Psoas muscle (tissue), 8 donors: ENCODE measurements around the gene SIL1. TPM values are rescaled to one million over a fixed set of nuclear protein-coding genes. Genes with fewer than 3 reads are reported as not detected.
A peak's percentile ranks its signal among the peaks of the same experiment; 100 is the strongest.

Experiments
- ATAC-seq, 4 donors: fragments of 200-7000 bp; cut with Tn5 transposase; one replicate each; pipeline ENCODE4 v1.9.1; 2020; ENCODE audit warnings: moderate library complexity in 3 of 4, mild to moderate bottlenecking in 2 of 4
- DNase-seq, 2 donors: peaks; one replicate each; pipeline ENCODE4 v3.0.0-alpha.2; 2020
- H3K27ac ChIP-seq: fragments of 200-600 bp; one replicate; pipeline ENCODE4 v1.8.0; 2022
- H3K27me3 ChIP-seq, 3 donors: fragments of 200-600 bp in 1 of 3; one replicate each; pipeline versions ENCODE4 v1.6.1 to v1.8.0; 2013 to 2022; ENCODE audit warnings: low read length in 2 of 3, mild to moderate bottlenecking in 2 of 3, moderate library complexity in 1 of 3; ENCODE audit not compliant: insufficient read depth in 3 of 3
- H3K36me3 ChIP-seq, 2 donors: fragments of 200-600 bp in 1 of 2; one replicate each; pipeline versions ENCODE4 v1.6.1 to v1.8.0; 2013 to 2022; ENCODE audit warnings: low read depth in 1 of 2, mild to moderate bottlenecking in 1 of 2, moderate library complexity in 1 of 2; ENCODE audit not compliant: insufficient read depth in 1 of 2
- H3K4me1 ChIP-seq: fragments of 200-600 bp; one replicate; pipeline ENCODE4 v1.8.0; 2022
- H3K4me3 ChIP-seq: fragments of 200-600 bp; one replicate; pipeline ENCODE4 v1.8.0; 2022; ENCODE audit warnings: mild to moderate bottlenecking
- H3K9me3 ChIP-seq: fragments of 200-600 bp; one replicate; pipeline ENCODE4 v1.8.0; 2022
- WGBS, 3 donors: extraction: QIAGEN DNeasy Blood & Tissue Kit; methylation state at CpG; one replicate each; pipeline versions ENCODE4 v1.1.6 to v1.1.7; 2013; 5-methylcytosine and 5-hydroxymethylcytosine counted together
- intact Hi-C, 2 donors: fragments of 100-400 bp; cut with DNase I; formaldehyde crosslinking; loops; one replicate each; pipeline versions ENCODE4 v1.11.0 to v1.14.2; 2022
- polyA plus RNA-seq, 3 donors: library from polyadenylated mRNA; stranded (reverse); fragments of 200-250 nt; gene quantifications; one replicate each; pipeline ENCODE4 v1.2.3, GENCODE V29; 2013
- total RNA-seq, 4 donors: library from RNA; stranded (reverse); fragmentation: NEBNext Ultra II Directional in 2 of 4; extraction: Animal tissue kit (Norgen Biotek cat#: 25700) in 2 of 4; gene quantifications; one replicate each; pipeline versions ENCODE4 v1.2.1 to v1.2.4, GENCODE V29; 2021 to 2023
- TF ChIP-seq, protein P1 (sequence below): fragments of 200-600 bp; IDR thresholded peaks from one replicate; pipeline ENCODE4 v1.8.0; 2022; ENCODE audit warnings: antibody characterized with exemption
- donor health status: healthy with polysubstance abuse.
- donor health status: DM: no; HTN: no; CAD: no; lungs with moderate emphysema.
- donor health status: Bipolar disorder and iron deficiency.
- donor health status: healthy.
- donor health status: DM: yes; HTN: yes; CAD: no.
- donor health status: DM: no; HTN: no; CAD: no.
- donor health status: DM: no; HTN: no; CAD: no.
- donor health status: DM: yes; HTN: yes; CAD: no.

SIL1 gene
- total and polyA plus RNA-seq, 7 donors: 27.1 to 52.9 (median 41.0) TPM

DNA sequence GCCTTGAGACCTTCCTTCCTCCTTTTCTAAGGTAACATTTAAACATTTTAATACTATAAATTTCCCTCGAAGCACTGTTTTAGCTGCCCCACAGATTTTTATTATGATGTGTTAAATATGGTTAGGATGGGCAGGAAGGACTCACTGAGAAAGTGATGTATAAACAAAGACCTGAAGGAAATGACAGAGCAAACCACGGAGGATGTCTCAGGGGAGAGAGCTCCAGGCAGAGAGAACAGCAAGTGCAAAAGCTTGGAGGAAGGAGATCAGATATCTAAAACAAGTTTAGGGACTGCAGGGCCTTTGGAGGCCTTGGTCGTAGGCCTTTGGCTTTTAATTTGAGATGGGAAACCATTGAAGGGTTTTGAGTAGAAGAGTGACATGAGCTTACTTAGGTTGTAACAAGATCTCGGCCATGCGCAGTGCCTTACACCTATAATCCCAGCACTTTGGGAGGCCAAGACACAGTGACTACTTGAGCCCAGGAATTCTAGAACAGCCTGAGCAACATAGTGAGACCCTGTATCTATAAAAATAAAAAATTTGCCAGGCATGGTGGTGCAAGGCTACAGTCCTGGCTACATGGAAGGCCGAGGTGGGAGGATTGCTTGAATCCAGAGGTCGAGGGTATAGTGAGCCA, 287.5 kb downstream of the SIL1 start:
- 69 to 86% (median 79%) methylated on average over 7 of the region's 7 CpGs for WGBS, 3 donors
- intact Hi-C loops: no loop called here
- Histone ChIP-seq H3K4me3 (no peak overlapping the region), H3K27ac (no peak overlapping the region), H3K27me3 (no peaks in the 10 kb centered on the region), H3K36me3 (peaks cover 0 to 36% of the 10 kb centered on the region in 2 donors), H3K4me1 (no peaks in the 10 kb centered on the region), H3K9me3 (no peaks in the 10 kb centered on the region)
- no peak for DNase-seq
- TF ChIP-seq, protein P1, sequence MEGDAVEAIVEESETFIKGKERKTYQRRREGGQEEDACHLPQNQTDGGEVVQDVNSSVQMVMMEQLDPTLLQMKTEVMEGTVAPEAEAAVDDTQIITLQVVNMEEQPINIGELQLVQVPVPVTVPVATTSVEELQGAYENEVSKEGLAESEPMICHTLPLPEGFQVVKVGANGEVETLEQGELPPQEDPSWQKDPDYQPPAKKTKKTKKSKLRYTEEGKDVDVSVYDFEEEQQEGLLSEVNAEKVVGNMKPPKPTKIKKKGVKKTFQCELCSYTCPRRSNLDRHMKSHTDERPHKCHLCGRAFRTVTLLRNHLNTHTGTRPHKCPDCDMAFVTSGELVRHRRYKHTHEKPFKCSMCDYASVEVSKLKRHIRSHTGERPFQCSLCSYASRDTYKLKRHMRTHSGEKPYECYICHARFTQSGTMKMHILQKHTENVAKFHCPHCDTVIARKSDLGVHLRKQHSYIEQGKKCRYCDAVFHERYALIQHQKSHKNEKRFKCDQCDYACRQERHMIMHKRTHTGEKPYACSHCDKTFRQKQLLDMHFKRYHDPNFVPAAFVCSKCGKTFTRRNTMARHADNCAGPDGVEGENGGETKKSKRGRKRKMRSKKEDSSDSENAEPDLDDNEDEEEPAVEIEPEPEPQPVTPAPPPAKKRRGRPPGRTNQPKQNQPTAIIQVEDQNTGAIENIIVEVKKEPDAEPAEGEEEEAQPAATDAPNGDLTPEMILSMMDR: no peak
- peak in 3 of 4 donors; percentile 44 to 53 (median 52) for ATAC-seq

DNA sequence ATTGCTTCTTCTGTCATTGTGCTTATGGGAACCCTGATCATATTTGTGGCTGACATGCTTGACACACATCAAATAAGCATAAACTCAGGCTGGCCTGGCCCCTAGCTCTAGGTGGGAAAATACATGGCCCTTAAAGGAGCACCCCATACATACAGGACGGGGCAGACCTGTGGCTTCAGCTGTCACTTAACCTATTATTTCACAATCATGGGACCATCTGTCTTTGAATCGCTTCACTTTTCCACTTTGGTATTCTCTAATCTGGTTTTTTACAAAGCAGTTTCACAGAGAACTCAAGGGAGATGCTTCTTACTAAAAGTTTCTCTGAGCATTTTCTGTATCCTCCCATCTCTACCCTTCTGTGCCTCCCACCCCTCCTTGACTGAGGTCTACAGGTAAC, 288.4 kb downstream of the SIL1 start:
- intact Hi-C loops: no loop called here
- ATAC-seq: peak in 1 of 4 donors; percentile 28

DNA sequence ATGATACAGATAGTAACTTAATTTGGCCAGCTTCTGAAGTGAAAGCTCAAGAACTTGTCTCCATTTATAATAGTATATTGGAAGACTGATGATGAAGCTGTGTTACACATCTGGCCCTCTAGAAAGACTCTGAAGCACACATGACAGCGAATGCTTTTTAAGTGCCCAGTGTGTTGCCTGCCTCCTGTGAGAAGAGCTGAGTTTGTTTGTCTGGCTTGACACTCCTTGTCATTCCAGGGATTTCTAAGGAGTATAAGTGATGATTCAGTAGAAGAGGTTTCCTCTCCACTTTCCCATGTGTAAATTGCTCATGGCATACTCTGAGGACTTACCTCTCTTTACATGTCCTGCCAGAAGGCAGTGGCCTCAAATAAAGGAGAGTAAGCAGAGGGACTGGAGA, 292.6 kb downstream of the SIL1 start:
- ATAC-seq (peak in 2 of 4 donors; percentile 43 to 53), DNase-seq (no peak)
- no peaks in the 10 kb centered on the region for H3K27me3 ChIP-seq
- intact Hi-C loops: no loop called here
- peaks cover 0 to 60% of the 10 kb centered on the region in 2 donors for H3K36me3 ChIP-seq
- peak overlapping the region; percentile 10 for H3K27ac ChIP-seq
- TF ChIP-seq, protein P1: no peak
- peaks cover 13% of the 10 kb centered on the region for H3K4me1 ChIP-seq
- H3K4me3 ChIP-seq: no peak overlapping the region
- no peaks in the 10 kb centered on the region for H3K9me3 ChIP-seq
- 93 to 97% (median 95%) methylated on average over 1 of the region's 1 CpG for WGBS, 3 donors

More for the DNA sequence above, 288.4 kb downstream of the SIL1 start:
- Histone ChIP-seq H3K27ac (no peak overlapping the region), H3K4me1 (no peaks in the 10 kb centered on the region), H3K27me3 (no peaks in the 10 kb centered on the region), H3K4me3 (no peak overlapping the region), H3K9me3 (no peaks in the 10 kb centered on the region), H3K36me3 (peaks cover 0 to 45% of the 10 kb centered on the region in 2 donors)
- DNase-seq: no peak
- WGBS, 3 donors: 83 to 98% (median 96%) methylated on average over 2 of the region's 2 CpGs
- TF ChIP-seq, protein P1: no peak

DNA sequence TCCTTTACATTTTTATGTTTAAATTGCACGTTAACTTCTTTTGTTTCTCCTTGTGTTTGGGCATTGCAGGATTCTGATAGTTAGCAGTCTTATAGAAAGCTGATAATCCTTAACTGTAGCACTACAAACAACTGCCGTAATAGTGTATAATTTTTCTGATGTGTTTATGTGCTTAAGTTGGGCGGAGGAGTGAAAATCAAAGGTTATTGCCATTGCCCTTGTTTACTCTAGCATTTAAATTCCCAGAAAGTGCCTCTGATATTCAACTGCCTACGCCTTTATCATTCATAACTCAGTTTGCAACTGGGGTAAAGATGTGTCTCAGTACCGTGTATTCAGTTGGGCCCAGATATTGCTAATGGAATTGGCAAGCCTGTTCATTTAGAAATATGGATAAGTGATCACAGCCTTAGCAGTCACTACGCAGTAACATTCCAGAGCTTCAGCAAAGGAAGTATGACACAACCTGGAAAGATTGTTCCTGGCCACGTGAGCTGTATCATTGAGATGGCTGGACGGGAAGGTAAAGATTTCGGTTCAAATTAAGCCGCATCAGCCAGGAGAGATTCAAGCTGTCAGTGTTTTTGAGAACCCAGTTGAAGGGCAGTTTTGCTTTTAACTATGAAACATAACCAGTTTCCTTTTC, 294.9 kb downstream of the SIL1 start:
- H3K9me3 ChIP-seq: no peaks in the 10 kb centered on the region
- H3K27ac ChIP-seq: peak overlapping the region; percentile 54
- DNase-seq: no peak
- peaks cover 13% of the 10 kb centered on the region for H3K4me1 ChIP-seq
- no peak overlapping the region for H3K4me3 ChIP-seq
- TF ChIP-seq, protein P1: no peak
- peak; percentile 30 to 73 (median 62) for ATAC-seq
- intact Hi-C loops: no loop called here
- H3K36me3 ChIP-seq: peaks cover 0 to 53% of the 10 kb centered on the region in 2 donors
- WGBS, 3 donors: 62 to 65% (median 65%) methylated on average over 10 of the region's 10 CpGs
- H3K27me3 ChIP-seq: no peaks in the 10 kb centered on the region
